Thymus (tissue), 11 donors: ENCODE measurements around the gene FUT7. TPM values are rescaled to one million over a fixed set of nuclear protein-coding genes. Genes with fewer than 3 reads are reported as not detected.

ENCODE experiments used
- DNase-seq, 9 donors: peaks; one replicate each; pipeline ENCODE4 v3.0.0-alpha.2; 2013; ENCODE audit warnings: low spot score in 9 of 9, low read depth in 6 of 9, missing footprints in 1 of 9
- H3K27ac ChIP-seq, 2 donors: one replicate each; pipeline ENCODE4 v1.5.1; 2013; ENCODE audit warnings: control low read depth in 1 of 2, low read depth in 1 of 2, low read length in 1 of 2, mild to moderate bottlenecking in 1 of 2, moderate library complexity in 1 of 2
- H3K27me3 ChIP-seq, 2 donors: one replicate each; pipeline ENCODE4 v1.5.1; 2013; ENCODE audit warnings: low read length in 1 of 2; ENCODE audit not compliant: control insufficient read depth in 2 of 2, insufficient read depth in 1 of 2
- H3K36me3 ChIP-seq, 2 donors: one replicate each; pipeline ENCODE4 v1.5.1; 2013; ENCODE audit warnings: low read length in 1 of 2, mild to moderate bottlenecking in 1 of 2, moderate library complexity in 1 of 2; ENCODE audit not compliant: control insufficient read depth in 2 of 2, insufficient read depth in 2 of 2
- H3K4me1 ChIP-seq, 2 donors: one replicate each; pipeline ENCODE4 v1.5.1; 2013; ENCODE audit warnings: low read length in 2 of 2; ENCODE audit not compliant: control insufficient read depth in 2 of 2, insufficient read depth in 2 of 2
- H3K4me3 ChIP-seq, 2 donors: one replicate each; pipeline ENCODE4 v1.5.1; 2013; ENCODE audit warnings: low read length in 2 of 2, control low read depth in 1 of 2, mild to moderate bottlenecking in 1 of 2
- H3K9me3 ChIP-seq, 2 donors: one replicate each; pipeline ENCODE4 v1.5.1; 2013; ENCODE audit warnings: low read length in 1 of 2, mild to moderate bottlenecking in 1 of 2; ENCODE audit not compliant: control insufficient read depth in 2 of 2, insufficient read depth in 1 of 2
- WGBS: extraction: QIAGEN DNeasy Blood & Tissue Kit; methylation state at CpG from one replicate; pipeline ENCODE4 v1.1.7; 2013; 5-methylcytosine and 5-hydroxymethylcytosine counted together
- polyA plus RNA-seq: library from polyadenylated mRNA; stranded (reverse); fragments of 200-250 nt; gene quantifications from one replicate; pipeline ENCODE4 v1.2.3, GENCODE V29; 2013
- total RNA-seq: library from RNA; stranded (reverse); fragments of 120-200 nt; gene quantifications from one replicate; pipeline ENCODE4 v1.2.4, GENCODE V29; 2013
- donor health status: healthy.

Gene FUT7
- total and polyA plus RNA-seq, 2 donors, result 0.99 to 4.6 TPM

DNA sequence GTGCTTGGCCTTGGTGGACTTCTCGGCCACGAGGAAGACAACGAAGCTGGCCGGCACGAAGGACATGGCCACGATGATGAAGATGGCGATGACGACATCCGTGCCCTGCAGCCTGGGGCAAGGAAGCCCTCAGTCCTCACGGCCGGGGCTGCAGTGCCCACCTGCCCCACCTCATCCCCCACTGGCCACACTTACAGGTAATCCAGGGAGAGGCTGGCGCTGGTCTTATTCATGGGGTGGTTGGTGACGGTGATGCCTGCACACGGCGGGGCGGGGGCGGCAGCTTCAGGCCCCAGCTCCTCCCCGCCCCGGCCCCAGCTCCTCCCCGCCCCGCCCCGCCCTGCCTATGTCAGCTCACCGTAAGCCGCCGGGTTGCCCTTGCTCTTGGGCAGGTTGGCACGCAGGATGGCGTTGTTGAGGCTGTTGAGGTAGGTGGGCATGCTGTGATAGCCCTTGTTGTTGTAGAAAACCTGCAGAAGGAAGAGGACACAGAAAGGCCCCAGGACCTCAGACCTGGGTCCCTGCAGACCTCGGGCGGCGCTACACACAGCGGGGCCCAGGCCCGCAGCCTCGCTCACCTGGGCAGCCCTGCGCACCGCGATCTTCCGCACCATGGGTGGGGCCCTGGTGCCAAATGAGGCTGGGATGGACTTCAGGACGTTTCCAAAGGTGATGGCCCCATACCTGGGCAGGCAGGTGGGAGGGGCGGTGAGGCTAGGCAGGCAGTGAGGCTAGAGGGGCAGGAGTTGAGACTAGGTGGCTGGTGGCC lies 19.8 kb downstream of the FUT7 start:
- DNase-seq, result no peak
- Histone ChIP-seq H3K27ac (no peak overlapping the region), H3K4me3 (no peak overlapping the region), H3K4me1 (no peaks in the 10 kb centered on the region), H3K36me3 (peaks cover 0 to 9% of the 10 kb centered on the region in 2 donors), H3K27me3 (no peaks in the 10 kb centered on the region), H3K9me3 (peaks cover 0 to 22% of the 10 kb centered on the region in 2 donors)
- 95% methylated on average over 39 of the region's 39 CpGs for WGBS

GRCh38 chr9:137011156-137011555 lies 20.7 kb downstream of the FUT7 start:
- Histone ChIP-seq H3K36me3 (peaks cover 0 to 9% of the 10 kb centered on the region in 2 donors), H3K4me3 (no peak overlapping the region), H3K4me1 (no peaks in the 10 kb centered on the region), H3K27me3 (no peaks in the 10 kb centered on the region), H3K9me3 (peaks cover 0 to 14% of the 10 kb centered on the region in 2 donors), H3K27ac (no peak overlapping the region)
- 97% methylated on average over 24 of the region's 24 CpGs for WGBS
- DNase-seq, result no peak

GRCh38 chr9:137009938-137010732 lies 21.8 kb downstream of the FUT7 start:
- WGBS, result 97% methylated on average over 49 of the region's 49 CpGs
- Histone ChIP-seq H3K4me1 (no peaks in the 10 kb centered on the region), H3K4me3 (no peak overlapping the region), H3K9me3 (peaks cover 0 to 13% of the 10 kb centered on the region in 2 donors), H3K36me3 (peaks cover 0 to 9% of the 10 kb centered on the region in 2 donors), H3K27me3 (no peaks in the 10 kb centered on the region), H3K27ac (no peak overlapping the region)
- no peak for DNase-seq

DNA sequence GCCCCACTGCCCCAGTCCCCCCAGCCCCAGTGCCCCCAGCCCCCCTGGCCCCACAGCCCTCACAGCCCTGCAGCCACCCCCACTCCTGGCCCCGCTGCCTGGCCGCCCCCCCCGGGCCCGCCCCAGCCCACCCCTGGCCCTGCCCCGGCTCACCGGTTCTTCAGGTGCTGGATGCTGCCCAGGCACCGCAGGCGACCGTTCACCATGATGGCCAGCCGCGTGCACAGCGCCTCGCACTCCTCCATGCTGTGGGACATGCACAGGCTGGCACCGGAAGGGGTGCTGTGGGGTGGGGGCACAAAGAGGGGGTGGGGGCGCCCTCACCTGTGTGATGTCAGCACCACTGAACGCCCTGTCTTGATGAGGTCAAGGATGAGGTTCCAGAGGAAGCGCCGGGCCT lies 22.7 kb downstream of the FUT7 start:
- peaks cover 0 to 9% of the 10 kb centered on the region in 2 donors for H3K36me3 ChIP-seq
- WGBS, result 95% methylated on average over 18 of the region's 18 CpGs
- H3K9me3 ChIP-seq, result peaks cover 0 to 7% of the 10 kb centered on the region in 2 donors

DNA sequence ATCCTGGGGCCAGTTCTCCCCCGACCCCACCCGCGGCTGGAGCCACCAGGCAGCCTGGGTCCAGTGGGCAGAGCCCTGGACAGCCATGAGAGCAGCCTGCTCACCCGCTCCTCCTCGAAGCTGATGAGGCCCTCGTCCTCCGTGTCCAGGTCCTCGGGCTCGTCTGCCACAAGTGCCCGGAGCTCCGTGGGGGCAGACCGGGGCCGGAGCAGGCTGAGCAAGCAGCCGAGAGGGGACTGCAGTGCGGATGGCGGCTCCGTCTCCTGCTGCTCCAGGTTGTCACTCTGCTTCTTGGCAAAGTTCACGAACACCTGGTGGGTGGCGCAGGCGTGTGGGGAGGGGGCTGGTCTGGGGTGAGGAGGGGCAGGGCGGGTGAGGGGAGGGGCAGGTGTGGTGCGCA lies 23.6 kb downstream of the FUT7 start:
- no peaks in the 10 kb centered on the region for H3K27me3 ChIP-seq
- H3K36me3 ChIP-seq, result peaks cover 0 to 9% of the 10 kb centered on the region in 2 donors
- no peak overlapping the region for H3K4me3 ChIP-seq
- H3K4me1 ChIP-seq, result no peaks in the 10 kb centered on the region
- no peak for DNase-seq
- H3K9me3 ChIP-seq, result peaks cover 0 to 5% of the 10 kb centered on the region in 2 donors
- WGBS, result 86% methylated on average over 22 of the region's 22 CpGs
- H3K27ac ChIP-seq, result no peak overlapping the region

More for the DNA sequence above, 22.7 kb downstream of the FUT7 start:
- H3K4me3 ChIP-seq, result no peak overlapping the region
- H3K27me3 ChIP-seq, result no peaks in the 10 kb centered on the region
- no peak for DNase-seq
- H3K4me1 ChIP-seq, result no peaks in the 10 kb centered on the region
- H3K27ac ChIP-seq, result no peak overlapping the region

- H3K27ac ChIP-seq, result no peak overlapping the region
- no peaks in the 10 kb centered on the region for H3K4me1 ChIP-seq
- no peak for DNase-seq
- 94% methylated on average over 13 of the region's 13 CpGs for WGBS
- peaks cover 0 to 9% of the 10 kb centered on the region in 2 donors for H3K36me3 ChIP-seq
- H3K27me3 ChIP-seq, result peaks cover 0 to under 1% of the 10 kb centered on the region in 2 donors
- H3K4me3 ChIP-seq, result no peak overlapping the region
- peaks cover 0 to 5% of the 10 kb centered on the region in 2 donors for H3K9me3 ChIP-seq
Observed at GRCh38 chr9:137007816-137008270, 24.0 kb downstream of the FUT7 start.

DNA sequence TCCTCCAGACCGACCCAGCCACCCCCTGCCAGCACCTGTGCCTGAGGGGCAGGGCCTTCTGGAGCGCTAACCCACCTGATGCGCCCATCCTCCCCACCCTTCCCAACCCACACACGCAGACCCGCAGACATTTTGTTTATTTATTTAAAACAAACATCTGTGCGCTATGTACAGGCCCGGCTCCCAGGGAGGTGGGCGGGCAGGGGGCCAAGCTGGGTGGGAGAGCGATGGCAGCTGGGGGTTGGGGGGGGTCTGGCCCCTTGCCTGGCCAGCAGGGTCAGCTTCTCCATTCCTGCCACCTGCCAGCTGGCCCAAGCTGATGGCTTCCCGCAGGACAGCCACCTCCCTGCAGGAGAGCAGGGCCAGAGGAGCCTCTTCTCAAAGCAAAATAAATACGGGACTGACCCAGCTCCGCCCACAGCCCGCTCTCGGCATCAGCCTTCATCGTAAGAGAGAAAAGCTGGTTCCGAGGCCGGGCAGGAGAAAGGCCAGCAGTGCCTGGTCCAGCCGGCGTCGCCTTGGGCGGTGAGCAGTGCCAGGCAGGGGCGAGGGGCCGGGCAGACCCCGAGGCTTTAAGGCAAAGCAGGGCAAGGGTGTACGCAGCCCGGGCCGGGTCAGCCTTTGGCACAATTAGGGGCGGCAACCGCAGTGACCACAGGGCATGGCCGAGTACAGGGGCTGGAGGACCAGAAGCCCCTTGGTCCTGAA lies 24.6 kb downstream of the FUT7 start:
- Histone ChIP-seq H3K36me3 (peaks cover 0 to 8% of the 10 kb centered on the region in 2 donors), H3K27ac (no peak overlapping the region)
- no peak for DNase-seq

DNA sequence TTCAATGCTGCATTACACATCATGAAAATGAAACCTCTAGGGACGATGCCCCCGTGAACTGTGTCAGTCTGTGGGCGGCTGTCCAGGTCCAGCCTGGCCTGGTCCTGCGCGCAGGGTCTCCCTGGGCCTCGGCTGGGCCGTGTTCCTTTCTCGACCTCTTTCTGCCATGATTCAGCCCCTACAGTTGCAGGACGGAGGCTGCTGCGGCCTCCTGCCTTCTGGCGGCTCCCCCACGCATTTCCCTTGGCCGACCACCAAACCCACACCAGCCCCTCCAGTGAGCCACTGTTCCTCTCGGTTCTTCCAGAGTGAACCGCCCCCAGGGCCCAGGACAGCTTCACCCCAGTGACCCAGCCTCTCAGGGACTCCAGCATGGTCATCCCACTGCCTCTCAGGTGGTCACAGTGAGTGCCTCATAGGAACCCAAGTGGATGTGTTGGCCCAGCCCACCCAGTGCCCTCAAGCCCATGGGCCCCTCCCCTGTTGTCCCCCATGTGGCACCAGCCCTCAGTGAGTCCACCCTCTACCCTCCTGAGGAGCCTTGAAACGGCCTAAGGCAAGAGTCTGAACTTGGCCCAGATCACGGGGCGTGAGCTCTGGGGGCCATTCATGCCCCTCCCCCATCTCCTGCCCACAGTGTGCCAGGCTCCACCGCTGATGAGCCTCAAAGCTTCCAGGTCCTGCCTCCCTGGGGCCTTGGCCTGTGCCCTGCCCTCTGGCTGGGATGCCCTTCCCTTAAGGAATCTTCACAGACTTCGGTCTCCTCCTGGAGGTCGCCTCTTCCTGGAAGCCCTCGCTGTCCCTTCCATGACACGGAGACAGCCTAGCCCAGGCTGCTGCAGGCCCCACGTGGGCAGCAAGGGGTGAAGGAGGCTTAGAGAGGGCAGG lies 25.5 kb downstream of the FUT7 start:
- no peak overlapping the region for H3K4me3 ChIP-seq
- no peak for DNase-seq
- 60% methylated on average over 24 of the region's 24 CpGs for WGBS
- H3K27me3 ChIP-seq, result peaks cover 0 to 4% of the 10 kb centered on the region in 2 donors
- H3K27ac ChIP-seq, result no peak overlapping the region
- no peaks in the 10 kb centered on the region for H3K4me1 ChIP-seq
- H3K36me3 ChIP-seq, result peaks cover 0 to 6% of the 10 kb centered on the region in 2 donors
- H3K9me3 ChIP-seq, result peaks cover 0 to 5% of the 10 kb centered on the region in 2 donors

More for the DNA sequence above, 24.6 kb downstream of the FUT7 start:
- peaks cover 0 to 4% of the 10 kb centered on the region in 2 donors for H3K27me3 ChIP-seq
- no peaks in the 10 kb centered on the region for H3K4me1 ChIP-seq
- WGBS, result 95% methylated on average over 30 of the region's 30 CpGs
- H3K4me3 ChIP-seq, result no peak overlapping the region
- peaks cover 0 to 5% of the 10 kb centered on the region in 2 donors for H3K9me3 ChIP-seq
